Endothelial cell (in vitro differentiated cells): ENCODE measurements around the gene SLC9A3. TPM values are rescaled to one million over a fixed set of nuclear protein-coding genes. Genes with fewer than 3 reads are reported as not detected.

Experiments
- DNase-seq: peaks from one replicate; pipeline ENCODE4 v3.0.0; 2021; ENCODE audit warnings: low spot score
- H3K27ac Mint-ChIP-seq: one replicate; pipeline ENCODE4 v1.8.0; 2021; ENCODE audit warnings: mixed read lengths, inconsistent platforms; ENCODE audit not compliant: unreplicated experiment
- H3K27me3 Mint-ChIP-seq: one replicate; pipeline ENCODE4 v1.8.0; 2021; ENCODE audit warnings: mild to moderate bottlenecking, moderate library complexity, mixed read lengths, inconsistent platforms; ENCODE audit not compliant: unreplicated experiment
- H3K36me3 Mint-ChIP-seq: one replicate; pipeline ENCODE4 v1.8.0; 2021; ENCODE audit warnings: mild to moderate bottlenecking, low read depth, mixed read lengths, inconsistent platforms; ENCODE audit not compliant: unreplicated experiment
- H3K4me1 Mint-ChIP-seq: one replicate; pipeline ENCODE4 v1.8.0; 2021; ENCODE audit warnings: mild to moderate bottlenecking, mixed read lengths, inconsistent platforms; ENCODE audit not compliant: unreplicated experiment
- H3K4me3 Mint-ChIP-seq: one replicate; pipeline ENCODE4 v1.8.0; 2021; ENCODE audit warnings: mild to moderate bottlenecking, mixed read lengths, inconsistent platforms; ENCODE audit not compliant: unreplicated experiment
- H3K9me3 Mint-ChIP-seq: one replicate; pipeline ENCODE4 v1.8.0; 2021; ENCODE audit warnings: mixed read lengths, inconsistent platforms; ENCODE audit not compliant: unreplicated experiment
- total RNA-seq: library from RNA; stranded (reverse); fragmentation: NEBNext Ultra II Directional; extraction: Animal tissue kit (Norgen Biotek cat#: 25700); gene quantifications from one replicate; pipeline ENCODE4 v1.2.1, GENCODE V29; 2021; ENCODE audit not compliant: unreplicated experiment
- TF ChIP-seq, protein P1 (sequence below): fragments of 200-600 bp; sonication (generic); IDR thresholded peaks from one replicate; pipeline ENCODE4 v1.5.0; 2021; ENCODE audit warnings: antibody characterized with exemption; ENCODE audit not compliant: unreplicated experiment

SLC9A3 gene
- total RNA-seq, 1 donor from 2014 or later, result 1.1 TPM

- TF ChIP-seq, protein P1, sequence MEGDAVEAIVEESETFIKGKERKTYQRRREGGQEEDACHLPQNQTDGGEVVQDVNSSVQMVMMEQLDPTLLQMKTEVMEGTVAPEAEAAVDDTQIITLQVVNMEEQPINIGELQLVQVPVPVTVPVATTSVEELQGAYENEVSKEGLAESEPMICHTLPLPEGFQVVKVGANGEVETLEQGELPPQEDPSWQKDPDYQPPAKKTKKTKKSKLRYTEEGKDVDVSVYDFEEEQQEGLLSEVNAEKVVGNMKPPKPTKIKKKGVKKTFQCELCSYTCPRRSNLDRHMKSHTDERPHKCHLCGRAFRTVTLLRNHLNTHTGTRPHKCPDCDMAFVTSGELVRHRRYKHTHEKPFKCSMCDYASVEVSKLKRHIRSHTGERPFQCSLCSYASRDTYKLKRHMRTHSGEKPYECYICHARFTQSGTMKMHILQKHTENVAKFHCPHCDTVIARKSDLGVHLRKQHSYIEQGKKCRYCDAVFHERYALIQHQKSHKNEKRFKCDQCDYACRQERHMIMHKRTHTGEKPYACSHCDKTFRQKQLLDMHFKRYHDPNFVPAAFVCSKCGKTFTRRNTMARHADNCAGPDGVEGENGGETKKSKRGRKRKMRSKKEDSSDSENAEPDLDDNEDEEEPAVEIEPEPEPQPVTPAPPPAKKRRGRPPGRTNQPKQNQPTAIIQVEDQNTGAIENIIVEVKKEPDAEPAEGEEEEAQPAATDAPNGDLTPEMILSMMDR, result no peak
- no peaks in the 10 kb centered on the region for H3K9me3 Mint-ChIP-seq
- H3K27ac Mint-ChIP-seq, result no peak overlapping the region
- DNase-seq, result no peak
- H3K27me3 Mint-ChIP-seq, result peaks cover 29% of the 10 kb centered on the region
- H3K4me1 Mint-ChIP-seq, result peaks cover 4% of the 10 kb centered on the region
- no peak overlapping the region for H3K4me3 Mint-ChIP-seq
- peaks cover 8% of the 10 kb centered on the region for H3K36me3 Mint-ChIP-seq
Measured at GRCh38 chr5:520196-520849, 3.9 kb downstream of the SLC9A3 start.

GRCh38 chr5:518721-519120 is 5.5 kb downstream of the SLC9A3 start:
- Mint-ChIP-seq H3K27ac (no peak overlapping the region), H3K36me3 (peaks cover 8% of the 10 kb centered on the region), H3K27me3 (peaks cover 29% of the 10 kb centered on the region), H3K9me3 (no peaks in the 10 kb centered on the region), H3K4me1 (peaks cover 3% of the 10 kb centered on the region), H3K4me3 (no peak overlapping the region)
- TF ChIP-seq, protein P1, result no peak
- no peak for DNase-seq

DNA sequence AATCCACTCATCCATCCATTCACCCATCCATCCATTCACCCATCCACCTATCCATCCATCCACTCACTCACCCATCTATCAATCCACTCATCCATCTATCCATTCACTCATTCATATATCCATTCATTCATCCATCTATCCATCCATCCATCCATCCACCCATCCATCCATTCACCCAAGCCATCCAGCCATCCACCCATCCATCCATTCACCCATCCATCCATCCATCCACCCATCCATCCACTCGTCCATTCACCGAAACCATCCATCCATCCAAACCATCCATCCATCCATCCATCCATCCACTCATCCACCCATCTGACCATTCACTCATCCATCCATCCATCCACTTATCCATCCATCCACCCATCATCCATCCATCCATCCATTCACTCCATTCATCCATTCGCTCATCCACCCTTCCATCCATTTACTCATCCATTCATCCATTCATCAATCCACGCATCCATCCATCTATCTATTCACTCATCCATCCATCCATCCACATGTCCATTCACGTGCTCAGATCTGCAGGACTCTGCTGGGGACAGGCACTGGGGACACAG is 6.6 kb downstream of the SLC9A3 start:
- no peaks in the 10 kb centered on the region for H3K9me3 Mint-ChIP-seq
- peaks cover 29% of the 10 kb centered on the region for H3K27me3 Mint-ChIP-seq
- peak overlapping the region; percentile 3 for H3K27ac Mint-ChIP-seq
- peaks cover 8% of the 10 kb centered on the region for H3K36me3 Mint-ChIP-seq
- peak overlapping the region; percentile 8 for H3K4me3 Mint-ChIP-seq
- peaks cover 6% of the 10 kb centered on the region for H3K4me1 Mint-ChIP-seq
- TF ChIP-seq, protein P1, result no peak
- DNase-seq, result no peak

DNA sequence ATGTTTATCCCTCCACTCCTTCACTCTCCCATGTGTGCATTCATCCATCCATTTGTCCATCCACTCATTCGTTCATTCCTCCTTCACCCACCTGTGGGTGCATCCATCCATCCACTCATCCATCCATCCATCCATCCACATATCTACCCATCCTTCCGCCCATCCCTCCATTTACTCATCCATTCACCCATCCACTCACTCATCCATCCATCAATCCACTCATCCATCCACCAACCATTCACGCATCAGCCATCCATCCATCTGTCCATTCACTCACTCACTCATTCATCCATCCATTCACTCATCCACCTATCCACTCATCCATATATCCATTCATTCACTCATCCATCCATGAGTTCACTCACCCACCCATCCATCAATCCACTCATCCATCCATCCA is 7.3 kb downstream of the SLC9A3 start:
- peak overlapping the region; percentile 8 for H3K4me3 Mint-ChIP-seq
- no peak for DNase-seq
- peaks cover 24% of the 10 kb centered on the region for H3K27me3 Mint-ChIP-seq
- H3K9me3 Mint-ChIP-seq, result no peaks in the 10 kb centered on the region
- TF ChIP-seq, protein P1, result no peak
- H3K36me3 Mint-ChIP-seq, result peaks cover 8% of the 10 kb centered on the region
- peak overlapping the region; percentile 1 for H3K27ac Mint-ChIP-seq
- peaks cover 6% of the 10 kb centered on the region for H3K4me1 Mint-ChIP-seq

- no peak for DNase-seq
- peaks cover 6% of the 10 kb centered on the region for H3K4me1 Mint-ChIP-seq
- H3K27ac Mint-ChIP-seq, result no peak overlapping the region
- TF ChIP-seq, protein P1, result no peak
- peaks cover 23% of the 10 kb centered on the region for H3K27me3 Mint-ChIP-seq
- no peaks in the 10 kb centered on the region for H3K9me3 Mint-ChIP-seq
- peaks cover 8% of the 10 kb centered on the region for H3K36me3 Mint-ChIP-seq
- no peak overlapping the region for H3K4me3 Mint-ChIP-seq
Measured at GRCh38 chr5:516338-516925, 7.8 kb downstream of the SLC9A3 start.
